Subcutaneous adipose tissue (tissue), 4 donors: ENCODE data around the gene PIK3CG. TPM values are rescaled to one million over a fixed set of nuclear protein-coding genes. Genes with fewer than 3 reads are reported as not detected.

Experiments
- CTCF ChIP-seq: fragments of 450-650 bp; IDR thresholded peaks from one replicate; pipeline ENCODE4 v1.5.1; 2016; ENCODE audit warnings: low read depth, mild to moderate bottlenecking, control low read depth, antibody characterized with exemption, moderate library complexity
- total RNA-seq, 4 donors: library from RNA; depleted of rRNA; stranded (reverse); fragments of >200 nt; gene quantifications; one replicate each; pipeline ENCODE4 v1.1.0, GENCODE V29; 2016

The PIK3CG gene
- total RNA-seq = 10 to 100 TPM in 2 of 4 donors, 1 to 10 TPM in 2; 5.7 to 20.1 (median 10.1) TPM

DNA sequence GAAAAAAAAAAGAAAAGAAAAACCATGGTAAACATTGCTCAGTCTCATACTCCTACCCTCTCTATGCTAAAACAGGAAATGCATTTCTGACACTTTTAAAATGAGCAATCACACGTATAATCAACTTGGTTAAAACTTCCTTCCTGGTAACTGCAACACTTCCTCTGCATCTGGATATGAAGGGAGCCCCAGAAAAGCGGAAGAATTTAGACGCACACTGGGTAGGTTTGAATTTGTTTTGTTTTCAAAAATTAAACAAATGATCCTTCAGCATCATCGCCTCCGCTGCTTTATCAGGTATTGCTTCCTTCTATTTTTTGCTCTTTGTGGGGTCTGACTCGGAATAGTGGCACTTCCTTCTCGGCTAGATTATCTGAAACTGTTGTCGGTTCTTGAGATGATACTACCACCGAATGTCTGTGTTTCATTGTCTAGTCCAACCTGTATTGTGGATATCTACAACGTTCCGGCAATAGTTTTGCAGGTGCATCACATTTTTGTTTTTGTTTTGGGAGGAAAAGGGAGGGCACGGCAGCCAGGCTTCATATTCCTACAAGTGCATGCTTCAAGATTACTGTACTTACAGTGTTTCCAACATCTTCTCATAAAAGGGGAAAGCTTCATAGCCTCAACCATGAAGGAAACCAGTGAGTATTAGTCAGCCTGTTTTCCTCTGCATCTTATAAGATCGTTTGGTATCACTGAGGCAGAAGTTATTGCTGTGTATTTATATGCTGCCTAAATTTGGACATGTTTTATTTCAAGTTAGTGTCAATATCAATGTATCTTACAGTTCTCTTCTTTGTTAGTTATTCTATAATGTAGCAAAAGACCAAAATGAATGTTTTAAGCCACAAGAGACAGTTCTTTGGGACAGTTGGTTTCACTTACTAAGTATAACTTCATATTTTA, at the start of gene PIK3CG:
Gene PIK3CG, plus strand, starts transcription at position 153 of the 912 bp plus-strand sequence. CDS start 2,280 bp downstream, outside the sequence.
- TF ChIP-seq CTCF = no peak

DNA sequence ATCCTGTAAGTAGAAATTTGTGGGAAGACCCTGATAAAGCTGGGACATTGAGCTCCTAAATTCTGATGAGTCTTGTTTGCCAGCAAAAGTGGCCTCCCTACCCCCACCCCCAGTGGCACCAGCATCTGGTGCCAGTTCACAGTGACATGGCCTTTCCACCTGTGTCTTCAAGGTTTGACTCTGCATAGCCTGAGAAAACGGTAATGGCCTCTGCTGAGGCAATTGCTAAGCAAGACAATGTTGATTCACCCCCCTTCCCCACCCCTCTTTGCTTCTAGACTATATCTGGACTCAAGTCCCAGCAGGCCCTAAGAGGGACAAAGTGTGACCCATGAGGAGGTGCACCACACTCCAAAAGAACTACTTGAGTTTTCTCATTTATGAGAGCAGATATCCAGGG, 48.0 kb upstream of the PIK3CG start:
- no peak for TF ChIP-seq CTCF

DNA sequence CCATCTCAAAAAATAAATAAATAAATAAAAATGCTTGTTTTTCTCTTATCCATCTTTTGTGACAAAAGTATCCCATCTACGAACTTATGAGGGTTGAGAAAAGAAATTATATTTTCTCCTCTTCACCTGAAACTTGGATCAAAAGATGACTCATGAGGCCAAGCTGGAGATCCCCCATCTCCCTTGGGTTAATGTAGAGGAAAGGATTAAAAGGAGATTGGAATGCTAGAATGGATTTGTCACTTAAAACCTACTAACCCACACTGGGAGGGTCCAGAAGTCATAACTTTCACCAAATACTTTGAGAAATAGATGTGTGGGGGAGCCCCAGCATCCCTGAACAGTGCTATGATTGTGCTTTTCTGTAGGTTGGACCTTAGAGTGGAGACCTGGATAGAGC, 46.3 kb upstream of the PIK3CG start:
- TF ChIP-seq CTCF = no peak

DNA sequence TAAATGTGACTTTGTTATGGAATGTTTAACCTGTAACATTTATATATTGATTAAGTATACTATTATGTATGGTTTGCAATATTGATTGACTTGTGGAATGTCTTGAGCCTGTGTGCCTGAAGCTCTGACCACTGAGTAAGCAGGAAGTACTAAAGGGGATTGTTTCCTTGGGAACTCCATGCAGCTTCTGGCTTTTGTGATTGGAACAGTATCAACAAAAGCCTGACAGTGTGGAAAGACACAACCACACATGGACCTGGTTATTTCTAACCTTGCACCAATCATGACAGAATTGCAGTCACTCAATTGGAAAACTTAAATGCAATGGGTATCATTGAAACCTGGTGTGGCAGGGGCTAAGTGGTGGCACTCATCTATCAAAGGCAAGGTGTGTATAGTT, 45.5 kb upstream of the PIK3CG start:
- TF ChIP-seq CTCF = no peak

DNA sequence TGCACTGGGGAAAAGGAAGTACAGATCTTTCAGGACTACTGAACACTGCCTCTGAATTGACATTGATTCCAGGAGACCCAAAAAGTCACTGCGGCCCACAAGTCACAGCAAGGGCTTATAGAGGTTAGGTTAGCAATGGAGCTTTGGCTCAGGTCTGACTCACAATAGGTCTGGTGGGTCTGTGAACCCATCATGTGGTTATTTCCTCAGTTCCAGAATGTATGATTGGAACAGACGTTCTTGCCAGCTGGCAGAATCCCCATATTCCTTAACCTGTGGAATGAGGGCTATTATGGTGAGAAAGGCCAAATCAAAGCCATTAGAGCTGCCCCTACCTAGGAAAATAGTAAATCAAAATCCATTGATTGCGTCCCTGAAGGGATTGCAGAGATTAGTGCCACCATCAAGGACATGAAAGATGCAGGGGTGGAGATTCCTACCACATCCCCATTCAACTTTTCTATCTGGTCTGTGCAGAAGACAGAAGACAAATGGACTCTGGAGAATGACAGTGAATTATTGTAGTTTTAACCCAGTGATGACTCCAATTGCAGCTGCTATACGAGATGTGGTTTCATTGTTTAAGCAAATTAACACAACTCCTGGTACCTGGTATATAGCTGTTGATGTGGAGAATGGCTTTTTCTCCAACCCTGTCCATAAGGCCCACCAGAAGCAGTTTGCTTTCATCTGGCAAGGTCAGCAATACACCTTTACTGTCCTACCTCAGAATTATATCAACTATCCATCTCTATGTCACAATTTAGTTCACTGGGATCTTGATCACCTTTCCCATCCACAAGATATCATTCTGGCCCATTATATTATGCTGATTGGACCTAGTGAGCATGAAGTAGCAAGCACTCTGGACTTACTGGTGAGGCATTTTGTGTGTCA, 44.5 kb upstream of the PIK3CG start:
- no peak for TF ChIP-seq CTCF

GRCh38 chr7:106823631-106824030, 41.5 kb upstream of the PIK3CG start:
- TF ChIP-seq CTCF = no peak

- TF ChIP-seq CTCF = no peak
Observed at GRCh38 chr7:106824458-106824857, 40.6 kb upstream of the PIK3CG start.
